ENCODE data around the gene ATP2B1.
"Not testable (repeated sequence)": the region's sequence is repeated elsewhere in the genome, so short reads cannot be mapped to it uniquely, and the experiment has no call there.

The ATP2B1 gene

DNA sequence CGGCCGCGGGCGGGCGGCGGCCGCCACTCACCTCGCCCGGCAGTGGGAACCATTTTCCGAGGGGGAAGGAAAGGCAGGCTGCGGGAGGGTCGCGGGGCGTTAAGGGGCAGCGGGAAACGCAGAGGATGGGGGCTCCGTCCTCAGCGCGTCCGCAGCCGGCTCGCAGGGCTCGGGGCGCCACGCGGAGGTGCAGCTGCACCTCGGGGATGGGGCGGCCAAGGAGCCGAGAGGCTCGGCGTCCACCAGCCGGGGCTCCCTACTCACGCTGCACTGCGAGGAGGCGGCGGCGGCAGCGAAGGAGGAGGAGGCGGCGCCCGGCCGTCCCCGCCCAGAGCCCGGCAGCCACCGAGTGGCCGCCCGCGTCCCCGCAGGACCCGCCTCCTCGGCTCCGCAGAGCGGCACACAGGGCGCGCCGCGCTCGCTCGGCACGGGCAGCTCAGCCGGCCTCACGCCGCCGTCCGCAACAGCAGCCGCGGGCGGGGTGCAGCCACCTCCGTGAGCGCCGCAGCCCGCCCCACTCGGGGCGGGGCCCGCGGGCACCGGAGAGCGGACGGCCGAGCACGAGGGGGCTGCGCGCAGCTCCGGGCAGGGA lies at the start of gene ATP2B1:
ATP2B1 (minus strand) TSS at position 274 of the 592 bp plus-strand sequence. CDS start 52,952 bp downstream, outside the sequence.
- TF ChIP-seq, protein P1, sequence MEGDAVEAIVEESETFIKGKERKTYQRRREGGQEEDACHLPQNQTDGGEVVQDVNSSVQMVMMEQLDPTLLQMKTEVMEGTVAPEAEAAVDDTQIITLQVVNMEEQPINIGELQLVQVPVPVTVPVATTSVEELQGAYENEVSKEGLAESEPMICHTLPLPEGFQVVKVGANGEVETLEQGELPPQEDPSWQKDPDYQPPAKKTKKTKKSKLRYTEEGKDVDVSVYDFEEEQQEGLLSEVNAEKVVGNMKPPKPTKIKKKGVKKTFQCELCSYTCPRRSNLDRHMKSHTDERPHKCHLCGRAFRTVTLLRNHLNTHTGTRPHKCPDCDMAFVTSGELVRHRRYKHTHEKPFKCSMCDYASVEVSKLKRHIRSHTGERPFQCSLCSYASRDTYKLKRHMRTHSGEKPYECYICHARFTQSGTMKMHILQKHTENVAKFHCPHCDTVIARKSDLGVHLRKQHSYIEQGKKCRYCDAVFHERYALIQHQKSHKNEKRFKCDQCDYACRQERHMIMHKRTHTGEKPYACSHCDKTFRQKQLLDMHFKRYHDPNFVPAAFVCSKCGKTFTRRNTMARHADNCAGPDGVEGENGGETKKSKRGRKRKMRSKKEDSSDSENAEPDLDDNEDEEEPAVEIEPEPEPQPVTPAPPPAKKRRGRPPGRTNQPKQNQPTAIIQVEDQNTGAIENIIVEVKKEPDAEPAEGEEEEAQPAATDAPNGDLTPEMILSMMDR (IDR thresholded peaks at IDR 0.05; ENCODE audit: low read depth, low read length, missing control alignments): peak; percentile 10

DNA sequence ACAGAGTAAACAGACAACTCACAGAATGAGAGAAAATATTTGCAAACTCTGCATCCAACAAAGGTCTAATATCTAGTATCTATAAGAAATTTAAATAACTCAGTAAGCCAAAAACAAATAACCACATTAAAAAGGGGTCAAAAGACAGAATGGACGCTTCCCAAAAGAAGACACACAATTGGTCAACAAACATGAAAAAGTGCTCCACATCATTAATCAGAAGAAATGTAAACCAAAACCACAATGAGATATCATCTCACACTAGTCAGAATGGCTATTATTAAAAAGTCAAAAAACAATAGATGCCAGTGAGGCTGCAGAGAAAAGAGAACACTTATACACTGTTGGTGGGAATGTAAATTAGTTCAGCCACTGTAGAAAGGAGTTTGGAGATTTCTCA lies 49.3 kb upstream of the ATP2B1 start:
- H3K27ac ChIP-seq; H3K36me3 ChIP-seq (replicated peaks); in situ Hi-C loops (cut with HindIII; ENCODE audit: low pct_ligation_motif_present, low sequenced_read_pairs): not testable (repeated sequence)

More for the DNA sequence above, at the start of gene ATP2B1:
- peak; percentile 71 for DNase-seq
- H3K36me3 ChIP-seq (replicated peaks): no peaks in the 10 kb centered on the region
- H3K27ac ChIP-seq: peak within 1 kb of the TSS; percentile 88
- in situ Hi-C loops (cut with HindIII; ENCODE audit: low pct_ligation_motif_present, low sequenced_read_pairs): no loop called here
- peak within 1 kb of the TSS; percentile 83 for H3K4me3 ChIP-seq (ENCODE audit: low read depth, low read length)
- no peaks in the 10 kb centered on the region for H3K27me3 ChIP-seq (replicated peaks)

DNA sequence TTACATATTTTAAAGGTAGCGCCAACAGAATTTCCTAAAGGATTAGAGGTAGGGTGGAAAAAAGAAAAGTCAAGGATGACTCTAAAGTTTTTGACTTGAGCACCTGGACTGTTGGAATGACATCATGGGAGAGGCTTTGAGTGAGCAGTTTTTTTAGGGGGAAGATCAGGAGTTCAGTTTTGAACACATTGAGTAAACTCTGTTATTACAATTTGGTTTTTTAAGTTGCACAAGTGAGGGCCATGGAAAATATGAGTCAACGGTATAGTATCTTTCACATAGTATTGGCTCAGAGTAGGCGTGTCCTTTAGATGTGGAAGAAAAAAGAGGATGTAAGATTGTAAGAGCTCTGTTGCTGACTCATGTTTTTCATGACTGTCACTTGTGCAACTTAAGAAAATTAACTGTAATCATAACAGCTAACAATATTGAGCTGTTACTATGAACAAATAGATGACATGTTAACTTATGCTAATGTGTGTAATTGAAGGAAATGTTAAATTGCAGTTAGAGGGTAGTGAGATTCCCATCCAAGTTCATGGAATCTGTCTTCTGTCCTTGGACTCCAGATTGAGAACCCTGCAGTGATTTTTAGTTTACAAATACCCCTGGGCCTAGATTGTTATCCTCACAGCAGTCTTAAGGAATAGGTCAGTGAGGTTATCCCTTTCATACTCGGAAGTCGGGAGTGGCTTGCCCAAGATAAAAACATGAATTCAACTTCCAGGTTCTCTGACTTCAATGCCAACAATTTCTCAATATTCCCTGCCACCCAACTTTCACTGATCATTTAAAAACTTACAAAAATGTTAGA lies 48.2 kb upstream of the ATP2B1 start:
- in situ Hi-C loops (cut with HindIII; ENCODE audit: low pct_ligation_motif_present, low sequenced_read_pairs): no loop called here
- Histone ChIP-seq H3K36me3 (replicated peaks) (no peaks in the 10 kb centered on the region), H3K4me3 (ENCODE audit: low read depth, low read length) (no peak overlapping the region), H3K27ac (peak overlapping the region; percentile 68), H3K27me3 (replicated peaks) (no peaks in the 10 kb centered on the region)
- peak; percentile 94 for DNase-seq
- TF ChIP-seq, protein P1 (IDR thresholded peaks at IDR 0.05; ENCODE audit: low read depth, low read length, missing control alignments): no peak

More for the DNA sequence above, 49.3 kb upstream of the ATP2B1 start:
- not testable (repeated sequence) for H3K27me3 ChIP-seq (replicated peaks); H3K4me3 ChIP-seq (ENCODE audit: low read depth, low read length); DNase-seq

DNA sequence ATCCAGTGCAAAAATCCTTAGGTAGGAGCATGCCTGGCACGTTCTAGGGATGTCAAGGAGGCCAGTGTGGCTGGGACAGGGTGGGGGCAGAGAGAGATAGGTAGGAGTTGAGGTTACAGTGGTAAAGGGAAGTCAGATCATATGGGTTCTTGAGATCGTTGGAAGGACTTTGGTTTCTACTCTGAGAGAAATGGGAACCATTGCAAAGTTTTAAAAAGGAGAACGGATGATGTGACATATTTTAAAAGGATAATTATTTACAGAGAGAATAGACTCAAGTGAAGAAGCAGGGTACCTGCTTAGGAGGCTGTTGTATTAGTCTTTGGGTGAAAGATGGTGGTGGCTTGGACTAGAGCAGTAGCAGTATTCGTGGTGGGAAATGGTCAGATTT lies 47.6 kb upstream of the ATP2B1 start:
- TF ChIP-seq, protein P1 (IDR thresholded peaks at IDR 0.05; ENCODE audit: low read depth, low read length, missing control alignments): no peak
- Histone ChIP-seq H3K36me3 (replicated peaks) (no peaks in the 10 kb centered on the region), H3K27me3 (replicated peaks) (no peaks in the 10 kb centered on the region), H3K27ac (peak overlapping the region; percentile 28), H3K4me3 (ENCODE audit: low read depth, low read length) (no peak overlapping the region)
- no peak for DNase-seq
- in situ Hi-C loops (cut with HindIII; ENCODE audit: low pct_ligation_motif_present, low sequenced_read_pairs): no loop called here

DNA sequence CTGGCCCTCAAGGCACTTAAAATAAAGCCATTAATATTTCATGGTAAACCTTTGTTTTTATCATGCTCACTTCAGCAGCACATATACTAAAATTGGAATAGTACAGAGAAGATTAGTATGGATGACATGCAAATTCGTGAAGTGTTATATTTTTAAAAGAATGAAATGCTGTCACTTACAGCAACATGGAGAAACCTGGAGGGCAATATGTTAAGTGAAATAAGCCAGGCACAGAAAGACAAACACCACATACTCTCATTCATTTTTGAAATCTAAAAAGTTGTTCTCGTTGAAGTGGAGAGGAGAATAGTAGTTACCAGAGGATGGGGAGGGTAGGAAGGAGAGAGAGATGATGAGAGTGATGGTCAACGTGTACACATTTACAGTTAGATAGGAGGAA lies 45.4 kb upstream of the ATP2B1 start:
- TF ChIP-seq, protein P1 (IDR thresholded peaks at IDR 0.05; ENCODE audit: low read depth, low read length, missing control alignments): no peak
- H3K4me3 ChIP-seq (ENCODE audit: low read depth, low read length): no peak overlapping the region
- no peaks in the 10 kb centered on the region for H3K36me3 ChIP-seq (replicated peaks)
- H3K27me3 ChIP-seq (replicated peaks): no peaks in the 10 kb centered on the region
- in situ Hi-C loops (cut with HindIII; ENCODE audit: low pct_ligation_motif_present, low sequenced_read_pairs): no loop called here
- no peak for DNase-seq
- H3K27ac ChIP-seq: no peak overlapping the region

DNA sequence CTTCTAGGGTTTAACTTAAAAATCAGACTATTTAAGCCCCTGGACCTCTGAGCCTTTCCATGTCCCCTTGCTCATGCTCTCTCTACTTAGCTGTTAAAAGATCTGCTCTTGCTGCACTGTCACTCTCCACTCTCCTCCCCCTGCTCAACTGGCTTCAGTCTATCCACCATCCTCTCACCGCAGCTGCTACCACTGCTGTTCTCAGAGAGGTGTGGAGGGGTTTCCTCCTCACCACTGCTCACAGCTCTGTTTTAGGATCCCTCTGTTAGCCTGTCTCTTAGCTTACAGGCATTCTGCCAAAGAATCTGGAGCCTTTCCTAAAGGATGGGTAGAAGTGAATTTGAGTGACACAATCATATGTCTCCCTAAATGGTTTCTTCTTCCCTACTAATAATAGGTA lies 43.7 kb upstream of the ATP2B1 start:
- Histone ChIP-seq H3K27ac (no peak overlapping the region), H3K4me3 (ENCODE audit: low read depth, low read length) (no peak overlapping the region), H3K36me3 (replicated peaks) (no peaks in the 10 kb centered on the region), H3K27me3 (replicated peaks) (no peaks in the 10 kb centered on the region)
- TF ChIP-seq, protein P1 (IDR thresholded peaks at IDR 0.05; ENCODE audit: low read depth, low read length, missing control alignments): no peak
- in situ Hi-C loops (cut with HindIII; ENCODE audit: low pct_ligation_motif_present, low sequenced_read_pairs): no loop called here
- DNase-seq: no peak

All from brain microvascular endothelial cell (primary cell).